Astrocyte of the spinal cord (primary cell): ENCODE results near the gene ADGRB2.
A peak's percentile ranks its signal among the peaks of the same experiment; 100 is the strongest.

Experiments used
- DNase-seq: peaks from one replicate; pipeline ENCODE4 v3.0.0; 2011; ENCODE audit warnings: low read depth, low spot score
- H3K4me3 ChIP-seq: 2 replicates; pipeline ENCODE4 v1.5.1; 2011; ENCODE audit warnings: low read depth, mild to moderate bottlenecking, low read length, moderate library complexity
- in situ Hi-C: cut with HindIII; loops from 2 replicates; pipeline ENCODE4 v1.10.0; 2017; ENCODE audit warnings: low sequenced_read_pairs
- TF ChIP-seq, protein P1 (sequence below): IDR thresholded peaks from 2 replicates; pipeline ENCODE4 v1.5.1; 2012; ENCODE audit warnings: low read depth, mild to moderate bottlenecking, low read length, inconsistent platforms

Gene ADGRB2

DNA sequence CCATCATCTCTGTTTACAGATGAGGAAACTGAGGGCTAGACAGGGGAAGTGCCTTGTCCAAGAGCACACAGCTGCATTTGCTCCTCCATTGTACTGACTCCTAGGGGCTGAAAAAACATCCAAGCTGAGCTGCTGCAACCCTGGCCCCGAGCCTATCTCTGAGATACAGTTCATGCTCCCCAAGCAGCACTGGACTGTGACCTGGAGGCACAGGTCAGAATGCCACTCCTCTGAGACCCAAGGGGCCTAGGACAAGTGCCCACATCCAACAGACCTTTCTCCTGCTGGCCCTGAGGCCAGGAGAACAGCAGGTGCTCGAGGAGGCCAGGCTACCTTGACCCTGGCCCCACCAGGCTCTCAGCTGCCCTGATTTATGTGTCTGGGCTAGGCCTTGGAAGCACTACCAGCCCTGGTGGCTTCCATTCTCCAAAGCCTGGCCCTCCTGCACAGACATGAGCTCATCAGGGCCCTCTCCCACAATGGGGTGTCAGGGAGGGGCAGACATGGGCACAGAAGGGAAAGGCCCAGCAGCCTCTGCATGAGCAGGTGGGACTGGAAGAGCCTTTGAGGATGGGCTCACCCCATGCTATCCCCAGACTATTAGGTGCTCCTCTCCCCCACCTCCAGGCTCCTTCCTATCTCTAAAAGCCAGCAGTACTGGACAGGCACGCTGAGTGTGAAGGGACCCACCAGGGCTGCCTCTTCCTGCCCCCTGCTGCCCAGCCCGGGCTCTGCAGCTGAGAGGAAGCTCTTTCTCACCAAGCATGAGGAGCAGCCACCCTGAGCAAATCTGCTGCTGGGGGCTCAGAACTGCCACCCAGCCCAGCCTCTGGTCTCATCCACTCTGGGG is 18.8 kb downstream of the ADGRB2 start:
- TF ChIP-seq, protein P1, sequence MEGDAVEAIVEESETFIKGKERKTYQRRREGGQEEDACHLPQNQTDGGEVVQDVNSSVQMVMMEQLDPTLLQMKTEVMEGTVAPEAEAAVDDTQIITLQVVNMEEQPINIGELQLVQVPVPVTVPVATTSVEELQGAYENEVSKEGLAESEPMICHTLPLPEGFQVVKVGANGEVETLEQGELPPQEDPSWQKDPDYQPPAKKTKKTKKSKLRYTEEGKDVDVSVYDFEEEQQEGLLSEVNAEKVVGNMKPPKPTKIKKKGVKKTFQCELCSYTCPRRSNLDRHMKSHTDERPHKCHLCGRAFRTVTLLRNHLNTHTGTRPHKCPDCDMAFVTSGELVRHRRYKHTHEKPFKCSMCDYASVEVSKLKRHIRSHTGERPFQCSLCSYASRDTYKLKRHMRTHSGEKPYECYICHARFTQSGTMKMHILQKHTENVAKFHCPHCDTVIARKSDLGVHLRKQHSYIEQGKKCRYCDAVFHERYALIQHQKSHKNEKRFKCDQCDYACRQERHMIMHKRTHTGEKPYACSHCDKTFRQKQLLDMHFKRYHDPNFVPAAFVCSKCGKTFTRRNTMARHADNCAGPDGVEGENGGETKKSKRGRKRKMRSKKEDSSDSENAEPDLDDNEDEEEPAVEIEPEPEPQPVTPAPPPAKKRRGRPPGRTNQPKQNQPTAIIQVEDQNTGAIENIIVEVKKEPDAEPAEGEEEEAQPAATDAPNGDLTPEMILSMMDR = peak; percentile 96
- peak; percentile 65 for DNase-seq
- in situ Hi-C loops = no loop called here
- no peak overlapping the region for H3K4me3 ChIP-seq

DNA sequence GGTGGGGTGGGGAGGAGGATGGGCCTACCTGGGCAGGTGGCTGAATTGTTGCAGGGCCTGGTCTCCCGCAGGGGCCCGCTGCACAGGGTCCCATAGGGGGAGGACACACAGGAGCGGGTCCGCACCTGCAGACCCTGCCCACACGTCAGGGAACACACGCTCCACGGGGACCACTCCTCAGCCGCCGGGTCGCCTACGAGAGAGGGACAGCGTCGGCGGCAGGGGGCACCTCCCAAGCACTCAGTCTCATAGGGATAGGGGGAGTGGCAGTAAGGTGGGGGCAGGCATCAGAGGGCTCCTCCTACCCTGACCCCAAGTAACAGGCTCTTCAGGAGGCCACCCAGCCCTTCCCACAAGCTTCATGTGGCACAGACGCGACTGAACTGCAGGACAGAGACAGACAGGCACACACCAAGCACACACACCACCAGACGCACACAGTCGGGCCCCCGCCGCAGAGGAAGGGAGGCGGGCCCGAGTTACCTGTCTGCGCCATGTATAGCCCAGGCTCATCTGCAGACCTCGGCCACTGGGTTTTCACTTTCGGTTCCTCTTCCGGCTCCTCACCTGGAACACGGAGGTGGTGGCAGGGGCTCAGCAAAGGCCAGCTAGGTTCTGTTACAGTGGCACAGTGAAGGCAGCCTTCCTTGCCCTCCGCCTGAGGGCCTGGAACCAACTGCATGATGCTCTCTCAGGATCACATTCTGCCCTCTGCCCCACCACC is 19.8 kb downstream of the ADGRB2 start:
- in situ Hi-C loops = no loop called here
- TF ChIP-seq, protein P1 = no peak
- DNase-seq = no peak
- H3K4me3 ChIP-seq = no peak overlapping the region

DNA sequence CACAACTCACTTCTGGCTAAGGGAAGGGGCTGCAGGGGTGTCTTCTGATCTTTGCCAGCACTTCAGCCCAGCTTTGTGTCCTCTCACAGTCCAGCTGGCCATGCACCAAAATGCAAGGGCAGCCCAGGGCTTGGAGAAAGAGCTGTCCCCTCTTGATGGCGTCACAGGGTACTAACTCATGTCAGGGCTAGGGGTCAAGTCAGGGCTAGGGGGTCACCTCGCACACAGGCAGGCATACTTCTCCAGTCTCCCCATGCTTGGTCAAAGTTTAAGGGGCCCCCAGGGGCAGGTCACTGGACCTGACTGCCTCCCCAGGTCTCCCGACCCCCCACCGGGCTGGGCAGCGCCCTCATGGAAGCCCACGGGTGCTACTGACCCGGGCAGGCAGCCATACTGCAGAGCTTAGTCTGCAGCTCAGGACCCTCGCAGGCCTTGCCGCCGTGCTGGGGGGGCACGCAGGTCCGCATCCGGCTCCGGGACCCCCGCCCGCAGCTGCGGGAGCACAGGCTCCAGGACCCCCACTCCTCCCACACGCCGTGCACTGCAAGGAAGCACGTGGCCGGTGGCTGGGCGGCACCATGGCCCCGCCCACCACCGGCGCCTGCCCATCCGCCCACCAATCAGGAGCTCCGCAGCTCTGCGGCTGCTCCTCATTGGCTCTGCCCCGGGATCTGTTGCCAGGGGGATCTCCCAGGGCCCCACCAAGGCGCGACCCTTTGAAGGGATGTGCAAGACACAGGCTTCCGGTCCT is 21.5 kb downstream of the ADGRB2 start:
- in situ Hi-C loops = no loop called here
- DNase-seq = no peak
- TF ChIP-seq, protein P1 = no peak
- no peak overlapping the region for H3K4me3 ChIP-seq

DNA sequence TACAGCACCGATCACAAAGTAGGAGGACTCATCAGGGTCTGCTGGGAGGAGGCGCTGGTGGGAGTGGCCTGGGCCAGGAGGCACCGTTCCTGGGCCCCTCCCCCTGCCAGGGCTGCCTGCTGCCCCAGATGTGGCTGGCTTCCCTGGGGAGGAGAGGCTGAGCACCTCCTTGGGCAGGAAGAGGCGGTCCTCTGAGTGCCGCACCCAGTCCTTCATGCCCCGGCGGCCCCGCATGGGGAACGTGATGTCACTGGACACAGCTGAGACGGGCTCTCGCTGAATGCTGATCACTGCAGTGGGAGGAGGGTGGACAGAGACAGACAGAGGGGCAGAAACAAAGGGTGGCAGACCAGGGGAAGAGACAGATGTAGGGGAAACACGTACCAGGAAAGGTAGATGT is 24.8 kb downstream of the ADGRB2 start:
- in situ Hi-C loops = no loop called here
- TF ChIP-seq, protein P1 = no peak
- no peak overlapping the region for H3K4me3 ChIP-seq
- DNase-seq = no peak

DNA sequence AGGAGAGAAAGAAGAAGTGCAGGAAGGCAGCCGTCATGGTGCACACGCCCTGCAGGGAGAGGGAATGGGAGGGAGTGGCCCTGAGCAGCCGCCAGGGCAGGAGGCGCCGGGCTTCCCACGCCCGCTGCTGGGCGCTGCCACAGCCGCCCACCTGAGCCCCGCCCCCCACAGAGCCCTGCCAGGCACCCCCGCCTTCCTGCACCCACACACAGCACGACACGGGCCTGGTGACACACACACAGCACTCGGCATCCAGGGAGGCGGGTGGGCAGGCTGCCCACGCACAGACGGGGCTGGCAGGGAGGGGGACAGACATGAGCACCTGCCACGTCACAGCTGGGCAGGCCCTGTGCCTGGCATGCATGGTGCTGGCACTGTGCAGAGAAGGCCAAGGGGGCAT is 27.5 kb downstream of the ADGRB2 start:
- DNase-seq = no peak
- no peak overlapping the region for H3K4me3 ChIP-seq
- in situ Hi-C loops = no loop called here
- TF ChIP-seq, protein P1 = no peak

DNA sequence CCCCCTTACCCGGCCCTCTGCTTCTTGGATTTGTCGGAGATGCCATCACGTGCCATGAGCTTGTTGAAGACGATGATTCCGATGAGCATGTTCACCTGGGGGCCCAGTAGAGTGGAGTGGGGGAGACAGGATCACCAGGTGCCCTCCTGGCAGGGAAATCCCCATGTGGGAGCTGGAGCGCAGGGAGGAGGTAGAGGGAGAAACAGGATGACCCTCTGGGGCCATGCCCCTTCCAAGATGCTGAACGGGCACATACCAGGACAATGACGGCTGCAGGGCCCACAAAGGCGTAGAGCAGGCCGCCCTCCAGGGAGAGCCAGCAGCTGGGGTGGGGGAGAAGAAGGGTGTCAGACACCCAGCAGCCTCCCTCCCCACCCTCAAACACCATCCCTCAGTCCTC is 28.6 kb downstream of the ADGRB2 start:
- H3K4me3 ChIP-seq = no peak overlapping the region
- TF ChIP-seq, protein P1 = no peak
- no peak for DNase-seq
- in situ Hi-C loops = no loop called here
